SU-DHL-6 (cell line): ENCODE measurements around the gene STK32C.

Experiments used
- H2AFZ ChIP-seq: fragments of 200-600 bp; sonication (generic); 2 replicates; pipeline ENCODE4 v1.6.1; 2014; ENCODE audit warnings: low read depth, mild to moderate bottlenecking, moderate library complexity, mixed read lengths, antibody characterized with exemption, low read length; ENCODE audit not compliant: severe bottlenecking
- H3F3A ChIP-seq: fragments of 200-600 bp; shearing (Covaris generic); 2 replicates; pipeline ENCODE4 v1.6.0; 2016; ENCODE audit warnings: antibody characterized with exemption, mild to moderate bottlenecking; ENCODE audit not compliant: insufficient read depth
- H3K27ac ChIP-seq: fragments of 200-600 bp; sonication (generic); 2 replicates; pipeline ENCODE4 v1.5.1; 2016; ENCODE audit warnings: low read depth, mild to moderate bottlenecking, low read length, moderate library complexity, mixed read lengths
- H3K27me3 ChIP-seq: fragments of 200-600 bp; sonication (generic), shearing (Covaris generic); 2 replicates; pipeline ENCODE4 v1.6.0; 2014; ENCODE audit warnings: mild to moderate bottlenecking, low read length
- H3K36me3 ChIP-seq: fragments of 200-600 bp; sonication (generic); 2 replicates; pipeline ENCODE4 v1.6.1; 2014; ENCODE audit warnings: mild to moderate bottlenecking, low read length, mixed read lengths
- H3K4me2 ChIP-seq: fragments of 300-600, 200-600 bp; shearing (Covaris generic), sonication (generic); 2 replicates; pipeline ENCODE4 v1.6.0; 2014; ENCODE audit warnings: low read length, low read depth, mild to moderate bottlenecking; ENCODE audit not compliant: poor library complexity, severe bottlenecking
- H3K4me3 ChIP-seq: fragments of 200-600 bp; sonication (generic); 2 replicates; pipeline ENCODE4 v1.5.1; 2014; ENCODE audit warnings: antibody characterized with exemption, low read length, mild to moderate bottlenecking, mixed read lengths; ENCODE audit not compliant: insufficient read depth, poor library complexity, severe bottlenecking
- H3K79me2 ChIP-seq: fragments of 200-600 bp; sonication (generic); 2 replicates; pipeline ENCODE4 v1.6.1; 2014; ENCODE audit warnings: mild to moderate bottlenecking, low read length, moderate library complexity; ENCODE audit not compliant: insufficient read depth
- H3K9ac ChIP-seq: fragments of 200-600 bp; sonication (generic); 2 replicates; pipeline ENCODE4 v1.7.0; 2014; ENCODE audit warnings: mild to moderate bottlenecking, low read length
- H3K9me2 ChIP-seq: fragments of 200-600 bp; sonication (generic); replicated peaks from 2 replicates; pipeline ENCODE4 v1.6.1; 2014; ENCODE audit warnings: low read length; ENCODE audit not compliant: insufficient read depth
- H3K9me3 ChIP-seq: fragments of 200-600 bp; sonication (generic); 2 replicates; pipeline ENCODE4 v1.6.1; 2014; ENCODE audit warnings: low read length, mixed read lengths; ENCODE audit not compliant: insufficient read depth
- H4K20me1 ChIP-seq: fragments of 200-600 bp; sonication (generic); 2 replicates; pipeline ENCODE4 v1.6.1; 2014; ENCODE audit warnings: low read depth, mild to moderate bottlenecking, antibody characterized with exemption, low read length, moderate library complexity, mixed read lengths
- CTCF ChIP-seq: fragments of 200-600 bp; sonication (generic); IDR thresholded peaks from one replicate; pipeline ENCODE4 v1.5.1; 2017; ENCODE audit warnings: antibody characterized with exemption, mild to moderate bottlenecking, low read length, moderate library complexity; ENCODE audit not compliant: insufficient read depth, poor library complexity, severe bottlenecking
- EZH2phosphoT487 ChIP-seq: fragments of 200-600 bp; sonication (generic), shearing (Covaris generic); conservative IDR thresholded peaks from 2 replicates; pipeline ENCODE4 v1.6.1; 2018; ENCODE audit warnings: mild to moderate bottlenecking, antibody characterized with exemption, low read length, moderate library complexity, mixed read lengths

The STK32C gene

GRCh38 chr10:132266594-132267161, 41.1 kb downstream of the STK32C start:
- Histone ChIP-seq H3F3A (no peaks in the 10 kb centered on the region), H3K27ac (no peak overlapping the region), H3K36me3 (no peaks in the 10 kb centered on the region), H3K9me3 (no peaks in the 10 kb centered on the region), H3K4me2 (no peak overlapping the region), H3K9ac (no peak overlapping the region), H2AFZ (no peak overlapping the region), H3K27me3 (no peaks in the 10 kb centered on the region), H4K20me1 (no peaks in the 10 kb centered on the region), H3K79me2 (no peaks in the 10 kb centered on the region), H3K4me3 (no peak overlapping the region), H3K9me2 (no peaks in the 10 kb centered on the region)
- no peak for TF ChIP-seq EZH2phosphoT487
- no peak for TF ChIP-seq CTCF

GRCh38 chr10:132265890-132266496, 41.8 kb downstream of the STK32C start:
- no peak overlapping the region for H3K4me3 ChIP-seq
- no peaks in the 10 kb centered on the region for H3F3A ChIP-seq
- H4K20me1 ChIP-seq, result no peaks in the 10 kb centered on the region
- no peak overlapping the region for H2AFZ ChIP-seq
- H3K9ac ChIP-seq, result no peak overlapping the region
- no peak for TF ChIP-seq CTCF
- no peak for TF ChIP-seq EZH2phosphoT487
- no peaks in the 10 kb centered on the region for H3K27me3 ChIP-seq
- no peaks in the 10 kb centered on the region for H3K9me3 ChIP-seq
- H3K36me3 ChIP-seq, result no peaks in the 10 kb centered on the region
- H3K4me2 ChIP-seq, result no peak overlapping the region
- H3K79me2 ChIP-seq, result no peaks in the 10 kb centered on the region
- no peak overlapping the region for H3K27ac ChIP-seq
- H3K9me2 ChIP-seq, result no peaks in the 10 kb centered on the region

- Histone ChIP-seq H3K36me3 (no peaks in the 10 kb centered on the region), H3K27ac (no peak overlapping the region), H3K9ac (no peak overlapping the region), H3K4me3 (no peak overlapping the region), H3K9me3 (no peaks in the 10 kb centered on the region), H3K4me2 (no peak overlapping the region), H3K27me3 (no peaks in the 10 kb centered on the region), H3K79me2 (no peaks in the 10 kb centered on the region), H3K9me2 (no peaks in the 10 kb centered on the region), H4K20me1 (no peaks in the 10 kb centered on the region), H3F3A (no peaks in the 10 kb centered on the region), H2AFZ (no peak overlapping the region)
- TF ChIP-seq EZH2phosphoT487, result no peak
- no peak for TF ChIP-seq CTCF
Observed at GRCh38 chr10:132264966-132265889, 42.5 kb downstream of the STK32C start.
